Bronchial epithelial cell (primary cell): ENCODE results near the gene KRTAP5-9. TPM values are rescaled to one million over a fixed set of nuclear protein-coding genes. Genes with fewer than 3 reads are reported as not detected.
"Not testable (repeated sequence)": the region's sequence is repeated elsewhere in the genome, so short reads cannot be mapped to it uniquely, and the experiment has no call there.

Experiments used
- DNase-seq: peaks from one replicate; pipeline ENCODE4 v3.0.0-alpha.2; 2010; ENCODE audit warnings: low read depth
- FAIRE-seq: peaks from 2 replicates; lab custom pipeline; 2011; peaks lifted over from hg19 to GRCh38; lab: Jason Lieb, UNC
- H3K27me3 ChIP-seq: 2 replicates; pipeline ENCODE4 v1.5.1; 2011; ENCODE audit warnings: low read length; ENCODE audit not compliant: control insufficient read depth, insufficient read depth
- H3K36me3 ChIP-seq: 2 replicates; pipeline ENCODE4 v1.5.1; 2011; ENCODE audit warnings: low read length; ENCODE audit not compliant: control insufficient read depth, insufficient read depth
- H3K4me3 ChIP-seq: 2 replicates; pipeline ENCODE4 v1.5.1; 2011; ENCODE audit warnings: mild to moderate bottlenecking, low read depth, low read length, control low read depth
- total RNA-seq: library from RNA; depleted of rRNA; stranded (reverse); fragments of >200 nt; gene quantifications from 2 replicates; pipeline ENCODE4 v1.2.1, GENCODE V29; 2014
- TF ChIP-seq, protein P1 (sequence below): IDR thresholded peaks from 2 replicates; pipeline ENCODE4 v1.5.1; 2011; ENCODE audit warnings: mild to moderate bottlenecking, moderate library complexity, low read length, control low read depth, inconsistent platforms; ENCODE audit not compliant: insufficient read depth, severe bottlenecking

KRTAP5-9 gene
- total RNA-seq, 1 donor from 2014 or later: not detected

DNA sequence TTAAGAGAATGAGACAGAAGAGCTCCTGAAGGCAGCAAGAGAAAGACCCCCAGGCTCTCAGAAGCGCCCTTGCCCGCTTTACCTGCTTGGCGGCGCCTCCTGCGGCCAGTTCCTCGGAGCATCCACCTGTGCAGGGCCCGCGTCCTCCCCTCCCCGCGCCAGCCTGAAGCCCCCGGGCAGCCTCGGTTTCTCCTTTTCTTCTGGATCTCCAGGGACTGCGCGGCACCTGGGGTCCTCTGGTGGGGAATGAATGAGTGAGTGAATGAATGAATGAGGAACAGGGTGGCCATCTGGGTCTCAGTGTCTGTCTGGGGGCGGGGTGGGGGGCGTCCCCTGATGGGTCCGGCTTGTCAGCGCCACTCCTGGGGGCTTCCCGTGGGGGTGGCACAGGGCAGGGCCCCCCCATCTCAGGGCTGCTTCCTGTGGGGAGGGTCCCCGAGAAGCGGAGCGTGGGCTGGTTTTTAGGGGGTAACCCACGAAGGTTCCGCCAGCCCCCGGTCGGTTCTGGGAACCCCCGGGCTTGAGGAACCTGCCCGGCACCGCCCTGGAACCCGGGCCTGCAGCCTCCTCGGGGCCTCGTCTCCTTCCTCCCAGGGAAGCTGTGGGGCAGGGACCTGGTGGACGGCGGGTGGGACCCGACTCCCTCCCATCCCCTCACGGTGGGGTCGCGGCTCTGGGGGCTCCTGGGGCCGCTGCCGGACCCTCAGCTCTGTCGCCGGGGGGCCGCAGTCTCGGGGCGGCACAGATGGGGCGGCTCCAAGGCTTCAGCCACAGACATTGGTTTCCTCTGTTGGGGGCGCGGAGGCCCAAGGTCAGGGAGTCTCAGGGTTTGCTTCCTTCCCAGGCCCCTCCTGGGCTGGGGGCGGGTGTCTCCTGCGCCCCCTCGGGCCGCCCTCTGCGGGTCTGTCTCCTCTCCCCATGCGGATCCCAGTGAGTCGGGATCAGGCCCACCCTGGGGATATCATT is 29.4 kb upstream of the KRTAP5-9 start:
- Histone ChIP-seq H3K4me3 (no peak overlapping the region), H3K36me3 (no peaks in the 10 kb centered on the region), H3K27me3 (no peaks in the 10 kb centered on the region)
- DNase-seq (no peak), FAIRE-seq (no peak)
- TF ChIP-seq, protein P1, sequence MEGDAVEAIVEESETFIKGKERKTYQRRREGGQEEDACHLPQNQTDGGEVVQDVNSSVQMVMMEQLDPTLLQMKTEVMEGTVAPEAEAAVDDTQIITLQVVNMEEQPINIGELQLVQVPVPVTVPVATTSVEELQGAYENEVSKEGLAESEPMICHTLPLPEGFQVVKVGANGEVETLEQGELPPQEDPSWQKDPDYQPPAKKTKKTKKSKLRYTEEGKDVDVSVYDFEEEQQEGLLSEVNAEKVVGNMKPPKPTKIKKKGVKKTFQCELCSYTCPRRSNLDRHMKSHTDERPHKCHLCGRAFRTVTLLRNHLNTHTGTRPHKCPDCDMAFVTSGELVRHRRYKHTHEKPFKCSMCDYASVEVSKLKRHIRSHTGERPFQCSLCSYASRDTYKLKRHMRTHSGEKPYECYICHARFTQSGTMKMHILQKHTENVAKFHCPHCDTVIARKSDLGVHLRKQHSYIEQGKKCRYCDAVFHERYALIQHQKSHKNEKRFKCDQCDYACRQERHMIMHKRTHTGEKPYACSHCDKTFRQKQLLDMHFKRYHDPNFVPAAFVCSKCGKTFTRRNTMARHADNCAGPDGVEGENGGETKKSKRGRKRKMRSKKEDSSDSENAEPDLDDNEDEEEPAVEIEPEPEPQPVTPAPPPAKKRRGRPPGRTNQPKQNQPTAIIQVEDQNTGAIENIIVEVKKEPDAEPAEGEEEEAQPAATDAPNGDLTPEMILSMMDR: no peak

DNA sequence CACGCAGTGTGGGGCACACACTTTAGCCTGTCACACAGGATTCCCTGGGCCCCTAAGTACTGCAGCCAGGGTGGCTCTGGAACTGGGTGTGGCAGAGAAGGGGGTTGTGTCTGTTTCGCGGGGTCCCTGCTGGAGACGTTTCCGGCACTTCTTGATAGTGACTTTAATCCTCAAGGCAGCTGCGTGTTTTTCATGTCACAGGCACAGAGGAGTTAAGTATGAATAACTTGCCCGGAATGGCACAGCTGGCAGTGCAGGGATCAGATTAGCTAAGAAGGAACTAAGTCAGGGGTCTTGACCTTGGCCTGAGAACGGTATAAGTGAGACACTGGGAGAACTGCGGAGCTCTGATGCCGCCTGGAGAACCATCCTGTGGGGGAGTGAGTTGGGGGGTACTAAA is 28.7 kb upstream of the KRTAP5-9 start:
- TF ChIP-seq, protein P1: no peak
- no peak for FAIRE-seq

DNA sequence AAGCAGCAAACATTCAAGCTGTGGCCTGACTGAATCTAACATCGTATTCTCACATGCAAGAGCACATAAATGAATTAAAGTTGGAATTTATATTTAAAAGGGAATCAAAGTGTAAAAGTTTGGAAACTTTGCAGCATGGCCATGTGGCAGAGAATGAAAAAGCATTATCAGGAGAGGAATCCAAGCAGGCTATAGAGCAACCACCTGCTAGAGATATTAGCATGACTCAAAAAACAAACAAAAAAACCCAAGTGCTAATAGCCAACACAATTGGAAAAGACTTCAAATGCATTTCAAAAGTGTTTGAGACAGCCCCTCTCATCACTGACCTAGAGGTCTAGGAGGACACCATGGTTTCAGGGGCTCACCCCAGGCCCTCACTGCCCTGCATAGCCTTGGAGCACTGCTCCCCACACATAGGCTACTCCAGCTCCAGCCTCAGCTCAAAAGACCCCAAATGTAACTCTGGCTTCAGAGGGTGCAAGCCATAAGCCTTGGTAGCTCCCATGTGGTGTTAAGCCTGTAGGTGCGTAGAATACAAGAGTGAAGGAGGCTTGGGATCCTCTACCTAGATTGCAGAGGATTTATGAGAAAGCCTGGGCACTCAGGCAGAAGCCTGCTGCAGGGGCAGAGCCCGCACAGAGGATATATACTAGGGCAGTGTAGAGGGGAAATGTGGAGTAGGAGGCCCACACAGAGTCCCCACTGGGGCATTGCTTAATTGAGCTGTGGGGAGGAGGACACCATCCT is 22.9 kb upstream of the KRTAP5-9 start:
- FAIRE-seq (no peak), DNase-seq (no peak)
- no peaks in the 10 kb centered on the region for H3K36me3 ChIP-seq
- H3K27me3 ChIP-seq: no peaks in the 10 kb centered on the region
- no peak overlapping the region for H3K4me3 ChIP-seq
- TF ChIP-seq, protein P1: no peak

More for the DNA sequence above, 28.7 kb upstream of the KRTAP5-9 start:
- no peaks in the 10 kb centered on the region for H3K27me3 ChIP-seq
- no peak for DNase-seq
- no peak overlapping the region for H3K4me3 ChIP-seq
- no peaks in the 10 kb centered on the region for H3K36me3 ChIP-seq

DNA sequence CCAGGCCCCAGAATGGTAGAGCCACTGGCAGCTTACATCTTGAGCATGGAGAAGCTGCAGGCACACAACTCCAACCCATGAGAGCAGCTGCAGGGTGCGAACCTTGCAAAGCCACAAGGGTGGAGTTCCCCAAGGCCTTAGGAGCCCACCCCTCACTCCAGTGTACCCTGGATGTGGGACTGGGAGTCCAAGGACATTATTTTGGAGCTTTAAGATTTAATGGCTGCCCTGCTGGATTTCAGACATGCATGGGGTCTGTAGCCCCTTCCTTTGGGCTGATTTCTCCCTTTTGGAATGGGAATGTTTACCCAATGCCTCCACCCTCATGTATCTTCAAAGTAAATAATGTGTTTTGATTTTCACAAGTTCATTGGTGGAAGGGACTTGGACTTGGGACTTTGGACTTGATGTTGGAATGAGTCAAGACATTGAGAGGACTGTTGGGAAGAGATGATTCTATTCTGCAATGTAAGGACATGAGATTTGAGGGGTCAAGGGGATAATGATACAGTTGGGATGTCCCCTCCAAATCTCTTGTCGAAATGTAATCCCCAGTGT is 22.2 kb upstream of the KRTAP5-9 start:
- TF ChIP-seq, protein P1: no peak
- Histone ChIP-seq H3K27me3 (no peaks in the 10 kb centered on the region), H3K36me3 (no peaks in the 10 kb centered on the region), H3K4me3 (no peak overlapping the region)
- no peak for FAIRE-seq
- no peak for DNase-seq

DNA sequence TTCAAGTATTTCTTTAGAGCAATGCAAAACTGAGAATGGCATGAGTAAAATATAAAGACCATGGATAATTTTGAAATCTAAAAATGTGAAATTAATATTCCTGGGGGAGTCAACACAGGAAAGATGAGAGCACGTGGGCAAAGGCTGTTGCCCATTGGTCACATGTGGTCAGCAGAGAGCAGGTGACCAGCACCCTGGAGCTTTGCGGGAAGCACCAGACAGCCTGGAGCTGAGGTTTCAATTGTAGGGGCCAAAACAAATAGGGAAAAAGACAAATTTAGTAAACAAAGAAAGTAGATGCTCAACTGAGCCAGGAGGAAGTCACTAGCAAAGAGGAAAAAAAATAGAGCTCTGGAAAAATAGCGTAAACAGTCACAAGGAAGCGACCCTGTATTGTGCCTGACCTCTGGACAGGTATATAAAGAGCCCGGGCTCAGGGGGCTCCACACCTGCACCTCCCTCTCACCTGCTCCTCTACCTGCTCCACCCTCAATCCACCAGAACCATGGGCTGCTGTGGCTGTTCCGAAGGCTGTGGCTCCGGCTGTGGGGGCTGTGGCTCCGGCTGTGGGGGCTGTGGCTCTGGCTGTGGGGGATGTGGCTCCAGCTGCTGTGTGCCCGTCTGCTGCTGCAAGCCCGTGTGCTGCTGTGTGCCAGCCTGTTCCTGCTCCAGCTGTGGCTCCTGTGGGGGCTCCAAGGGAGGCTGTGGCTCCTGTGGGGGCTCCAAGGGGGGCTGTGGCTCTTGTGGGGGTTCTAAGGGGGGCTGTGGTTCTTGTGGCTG is 21.2 kb upstream of the KRTAP5-9 start, which contains the start of gene KRTAP5-7:
Gene KRTAP5-7 (plus strand): TSS at position 472 of the 780 bp plus-strand sequence. CDS start 34 bp downstream, at position 506.
- FAIRE-seq, H3K36me3 ChIP-seq, H3K27me3 ChIP-seq, DNase-seq, H3K4me3 ChIP-seq: not testable (repeated sequence)
